NCI-H69 (cell line): ENCODE measurements around the gene FMR1NB.

Experiments used
- DNase-seq: peaks from one replicate; lab custom pipeline; 2025; lab: John Stamatoyannopoulos, UW

FMR1NB gene

GRCh38 chrX:147981038-147981752, at the start of gene FMR1NB:
TSS of gene FMR1NB (plus strand) at chrX:147981337. CDS start at chrX:147981403, 66 bp downstream.
- no peak for DNase-seq

- no peak for DNase-seq
These were observed 47.3 kb upstream of the FMR1NB start for GRCh38 chrX:147933815-147934214.

GRCh38 chrX:147935156-147935758, 45.9 kb upstream of the FMR1NB start:
- no peak for DNase-seq

- no peak for DNase-seq
These were observed 35.9 kb upstream of the FMR1NB start for GRCh38 chrX:147945286-147945685.

- DNase-seq: no peak
These were observed 32.6 kb upstream of the FMR1NB start for GRCh38 chrX:147948531-147948930.

- DNase-seq: no peak
These were observed 30.8 kb upstream of the FMR1NB start for GRCh38 chrX:147950352-147950751.

GRCh38 chrX:147953976-147954375, 27.2 kb upstream of the FMR1NB start:
- DNase-seq: peak; percentile 4

GRCh38 chrX:147957291-147957690, 23.8 kb upstream of the FMR1NB start:
- DNase-seq: no peak

- DNase-seq: no peak
These were observed 22.8 kb upstream of the FMR1NB start for GRCh38 chrX:147958291-147958690.

GRCh38 chrX:147960722-147961121, 20.4 kb upstream of the FMR1NB start:
- DNase-seq: peak; percentile 52

- DNase-seq: no peak
These were observed 18.7 kb upstream of the FMR1NB start for GRCh38 chrX:147962476-147962875.

GRCh38 chrX:147978931-147979330, 2.2 kb upstream of the FMR1NB start:
- DNase-seq: no peak

- DNase-seq: no peak
These were observed 39.2 kb downstream of the FMR1NB start for GRCh38 chrX:148020329-148020728.

GRCh38 chrX:148024425-148025148, 43.5 kb downstream of the FMR1NB start:
- no peak for DNase-seq

GRCh38 chrX:148035380-148035779, 54.2 kb downstream of the FMR1NB start:
- DNase-seq: no peak

- no peak for DNase-seq
These were observed 55.9 kb downstream of the FMR1NB start for GRCh38 chrX:148037020-148037419.

- DNase-seq: no peak
These were observed 62.2 kb downstream of the FMR1NB start for GRCh38 chrX:148043271-148043855.

- DNase-seq: no peak
These were observed 66.1 kb downstream of the FMR1NB start for GRCh38 chrX:148047200-148047599.

GRCh38 chrX:148049441-148049840, 68.3 kb downstream of the FMR1NB start:
- peak; percentile 39 for DNase-seq

- no peak for DNase-seq
These were observed 70.8 kb downstream of the FMR1NB start for GRCh38 chrX:148051973-148052372.

- no peak for DNase-seq
These were observed 86.1 kb downstream of the FMR1NB start for GRCh38 chrX:148067285-148067684.

GRCh38 chrX:148069759-148070503, 88.8 kb downstream of the FMR1NB start:
- DNase-seq: no peak
